Stimulated activated CD8-positive, alpha-beta memory T cell treated with anti-CD3 and anti-CD28 coated beads, Interleukin-4, amount 100 ng/mL, for 24 hours (primary cell): ENCODE measurements around the gene RPL36AL.

Source experiments
- DNase-seq: peaks from one replicate; pipeline ENCODE4 v3.0.0-alpha.2; 2020; ENCODE audit warnings: low read depth

Gene RPL36AL

DNA sequence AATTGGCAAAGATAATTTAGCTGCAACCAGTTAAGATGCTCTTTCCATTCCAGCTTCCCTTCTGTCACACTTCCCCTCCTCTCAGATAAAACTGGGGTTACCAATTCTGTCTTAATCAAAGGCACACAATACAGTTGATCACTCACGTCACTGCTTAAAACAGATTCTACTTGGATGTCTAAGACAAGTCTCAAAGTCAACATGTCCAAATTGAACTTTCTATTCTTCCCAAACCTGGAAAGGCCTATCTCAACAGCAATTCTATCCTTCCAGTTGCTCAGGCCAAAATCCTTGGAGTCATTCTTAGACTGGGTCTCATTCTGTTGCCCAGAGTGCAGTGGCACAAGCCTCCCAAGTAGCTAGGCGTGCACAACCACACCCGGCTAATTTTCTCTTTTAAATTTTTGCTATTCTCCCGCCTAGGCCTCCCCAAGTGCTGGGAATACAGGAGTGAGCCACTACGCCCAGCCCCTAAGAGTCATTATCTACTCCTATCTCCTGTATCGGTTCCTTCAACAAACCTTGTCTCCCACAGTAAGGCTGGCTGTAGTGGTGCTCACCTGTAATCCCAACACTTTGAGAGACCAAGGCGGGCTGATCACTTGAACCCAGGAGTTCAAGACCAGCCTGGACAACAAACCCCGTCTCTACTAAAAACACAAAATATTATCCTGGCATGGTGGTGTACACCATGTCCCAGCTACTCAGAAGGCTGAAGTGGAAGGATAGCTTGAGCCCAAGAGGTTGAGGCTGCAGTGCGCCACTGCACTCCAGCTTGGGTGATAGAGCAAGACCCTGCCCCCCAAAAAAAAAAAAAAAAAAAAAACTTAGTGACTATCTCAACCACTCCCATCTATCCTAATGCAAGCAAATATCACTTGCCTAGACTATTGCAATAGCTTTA lies 39.0 kb downstream of the RPL36AL start:
- no peak for DNase-seq

DNA sequence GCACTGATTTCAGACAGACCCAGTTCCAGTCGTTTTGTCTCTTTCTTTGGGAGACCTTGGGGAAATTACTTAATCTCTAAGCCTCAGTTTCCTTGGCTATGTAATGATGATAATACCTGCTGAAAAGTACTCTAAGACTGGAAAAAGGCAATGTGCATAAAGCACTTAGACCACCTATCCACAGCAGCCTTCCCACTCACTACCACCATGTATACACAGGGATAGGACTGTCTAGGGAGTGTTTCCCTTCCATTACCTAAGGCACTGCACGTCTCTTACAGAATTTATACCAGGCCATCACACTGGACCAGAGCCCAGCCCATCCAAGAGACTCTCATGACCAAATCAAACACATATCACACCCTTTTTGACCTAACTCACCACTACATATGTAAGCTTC lies 40.6 kb downstream of the RPL36AL start:
- DNase-seq: no peak

DNA sequence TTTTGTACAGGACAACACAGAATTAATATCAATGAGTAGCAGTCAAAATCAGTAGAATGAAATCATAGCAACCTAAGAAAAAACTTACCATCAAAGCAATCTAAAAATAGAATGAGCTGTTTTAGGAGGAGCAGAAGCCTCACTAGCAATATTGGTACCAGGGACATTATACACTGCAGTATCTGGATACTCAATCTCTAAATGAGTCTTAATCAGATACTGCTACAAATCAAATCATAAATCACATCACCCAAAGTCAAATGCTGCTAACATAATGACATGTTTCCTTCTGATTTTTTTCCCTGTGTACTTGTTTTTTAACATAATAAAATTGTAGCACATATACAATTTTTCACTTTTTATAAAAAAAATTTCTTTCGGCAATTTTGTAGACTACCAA lies 42.3 kb downstream of the RPL36AL start:
- DNase-seq: no peak

DNA sequence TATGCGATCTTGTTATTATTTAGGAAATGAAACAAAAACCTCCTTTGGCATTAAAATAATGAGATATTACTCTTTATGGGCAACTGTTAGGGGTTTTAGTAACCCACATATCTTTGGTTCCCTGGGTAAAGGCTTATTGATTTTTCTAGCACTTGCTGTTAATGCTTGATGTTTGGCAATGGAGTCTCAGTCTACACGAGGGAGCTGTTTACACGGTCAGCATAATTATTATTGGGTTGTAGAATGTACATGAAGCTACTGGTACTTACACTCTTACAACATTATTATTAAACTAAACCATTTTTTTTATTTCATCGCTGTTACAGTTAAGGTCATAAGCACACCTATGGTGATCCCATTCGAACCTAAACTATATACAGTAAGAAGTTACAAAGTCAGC lies 46.4 kb downstream of the RPL36AL start:
- no peak for DNase-seq

DNA sequence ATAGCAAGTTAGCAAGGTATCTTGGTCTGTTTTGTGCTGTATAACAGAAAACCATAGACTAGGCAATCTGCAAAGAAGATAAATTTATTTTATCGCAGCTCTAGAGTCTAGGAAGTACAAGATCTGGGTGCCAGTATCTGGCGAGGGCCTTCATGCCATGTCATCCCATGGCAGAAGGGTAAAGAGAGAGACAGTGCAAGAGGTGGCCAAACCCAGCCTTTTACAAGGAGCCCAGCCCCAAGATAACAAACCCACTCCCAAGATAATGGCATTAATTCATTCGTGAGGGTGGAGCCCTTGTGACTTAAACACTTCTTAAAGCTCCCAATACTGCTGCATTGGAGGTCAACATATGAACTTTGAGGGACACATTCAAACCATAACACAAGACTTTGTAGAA lies 51.1 kb downstream of the RPL36AL start:
- DNase-seq: no peak
